NCI-H2196 (cell line): ENCODE data around the gene MBTPS1.

ENCODE experiments used
- DNase-seq: peaks from one replicate; lab custom pipeline; 2025; ENCODE audit not compliant: unreplicated experiment; lab: John Stamatoyannopoulos, UW

MBTPS1 gene

DNA sequence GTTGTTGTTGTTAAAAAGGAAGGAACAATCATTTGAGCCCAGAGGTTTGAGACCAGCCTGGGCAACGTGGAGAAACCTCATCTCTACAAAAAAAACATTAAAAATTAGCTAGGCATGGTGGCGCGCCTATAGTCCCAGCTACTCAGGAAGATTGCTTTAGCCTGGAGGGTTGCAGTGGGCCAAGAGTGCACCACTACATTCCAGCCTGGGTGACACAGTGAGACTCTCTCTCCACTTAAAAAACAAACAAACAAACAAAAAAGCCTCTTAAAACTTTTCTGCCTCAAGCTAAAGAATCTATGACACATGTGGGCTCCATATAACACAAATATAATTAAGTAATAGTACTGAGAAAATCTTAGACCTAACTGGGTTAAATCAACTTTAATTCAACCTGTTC is 12.5 kb downstream of the MBTPS1 start:
- DNase-seq: no peak

DNA sequence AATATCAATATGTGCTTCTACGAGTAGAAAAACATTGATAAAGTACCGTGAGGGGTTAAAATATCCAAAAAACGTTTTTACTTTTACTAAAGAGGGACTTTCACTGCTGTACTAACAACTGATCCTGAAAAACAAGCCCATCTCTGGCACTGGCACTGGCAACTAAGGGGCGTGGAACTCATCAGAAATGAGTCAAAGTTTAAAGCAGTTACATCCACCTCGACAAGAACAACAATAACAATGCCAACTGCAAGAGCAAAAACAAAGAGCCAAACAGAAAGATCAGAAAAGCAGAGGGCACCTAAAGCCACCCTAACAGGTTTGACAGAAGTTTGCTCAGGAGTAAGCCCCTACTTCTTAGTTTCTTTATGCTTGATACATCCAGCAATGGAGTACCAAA is 13.1 kb downstream of the MBTPS1 start:
- DNase-seq: no peak

DNA sequence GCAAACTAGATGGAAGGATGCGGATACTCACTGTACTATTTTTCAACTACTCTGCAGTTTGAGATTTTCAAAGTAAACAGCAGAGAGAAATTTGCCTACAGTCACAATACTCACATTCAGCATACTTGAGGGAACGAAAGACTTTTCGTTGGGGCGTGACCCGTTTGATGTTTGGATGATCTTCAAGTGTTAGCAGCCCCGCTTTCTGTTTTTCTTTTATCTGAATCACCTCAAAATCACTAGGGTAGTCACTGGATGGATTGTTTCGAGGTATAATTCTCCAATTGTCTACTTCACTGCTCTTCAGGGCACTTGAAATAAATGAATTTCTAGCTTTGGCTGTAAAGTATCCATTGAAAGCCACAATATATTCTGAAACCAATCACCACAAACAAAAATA is 17.8 kb downstream of the MBTPS1 start:
- DNase-seq: no peak

DNA sequence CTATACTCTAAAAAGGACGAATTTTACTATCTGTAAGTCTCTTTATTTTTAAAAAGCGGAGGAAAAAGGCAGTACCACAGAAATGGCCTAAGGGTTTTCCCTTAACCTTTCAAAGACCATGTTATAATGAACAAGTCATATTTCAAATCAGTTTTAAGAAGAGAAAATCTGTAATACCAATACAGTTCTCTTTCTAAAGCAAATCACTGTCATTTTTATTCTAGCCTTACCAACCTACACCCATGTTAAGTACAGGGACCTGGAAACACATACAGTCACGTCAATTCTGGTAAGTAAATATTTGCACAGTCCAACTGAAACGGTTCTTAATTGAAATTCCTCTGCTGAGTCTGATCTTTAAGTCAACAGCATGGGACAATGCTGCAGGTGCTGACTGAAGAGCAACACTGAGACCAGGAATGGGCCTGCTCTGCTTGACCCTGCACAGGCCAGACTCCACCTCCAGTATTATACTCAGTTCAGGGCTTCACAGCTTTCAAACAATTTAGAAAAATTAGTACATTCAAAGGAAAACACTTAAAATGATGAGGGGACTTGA is 20.2 kb downstream of the MBTPS1 start:
- DNase-seq: peak; percentile 25

DNA sequence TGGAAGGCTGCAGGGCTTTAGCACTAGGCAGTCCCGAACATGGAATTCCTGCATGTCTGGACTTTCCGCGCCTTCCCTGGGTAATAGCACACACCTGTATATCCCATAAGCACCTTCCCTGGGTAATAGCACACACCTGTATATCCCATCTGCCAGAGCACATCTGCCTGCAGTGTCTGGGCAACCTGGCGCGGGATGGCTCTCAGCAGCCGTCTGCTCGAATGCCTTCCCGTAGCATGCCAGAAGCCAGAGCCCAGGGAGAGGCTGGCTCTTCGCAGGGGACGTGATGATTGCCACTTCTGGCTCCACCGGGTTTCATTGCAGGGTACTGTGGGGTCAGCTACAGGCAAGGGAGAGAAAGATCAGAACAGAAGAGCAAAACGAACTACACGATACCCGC is 21.3 kb downstream of the MBTPS1 start:
- DNase-seq: no peak

DNA sequence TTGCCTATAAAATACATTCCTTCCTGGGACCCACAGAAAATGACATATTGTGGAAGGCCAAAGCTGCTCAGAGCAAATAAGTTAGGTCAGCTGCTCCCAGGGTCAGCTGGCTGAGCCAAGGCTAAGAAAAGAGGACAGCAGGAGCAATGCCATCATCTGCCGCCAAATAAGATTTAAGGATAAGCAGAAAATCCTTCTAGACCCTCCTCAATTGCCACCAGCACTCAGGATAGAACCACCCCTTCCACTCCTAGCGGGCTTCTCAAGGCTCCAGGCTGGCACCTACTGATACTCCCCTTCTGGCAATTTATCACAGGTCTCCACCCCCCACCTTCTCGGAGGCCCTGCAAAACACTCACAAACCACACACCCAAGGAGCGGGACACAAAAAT is 22.9 kb downstream of the MBTPS1 start:
- DNase-seq: no peak

DNA sequence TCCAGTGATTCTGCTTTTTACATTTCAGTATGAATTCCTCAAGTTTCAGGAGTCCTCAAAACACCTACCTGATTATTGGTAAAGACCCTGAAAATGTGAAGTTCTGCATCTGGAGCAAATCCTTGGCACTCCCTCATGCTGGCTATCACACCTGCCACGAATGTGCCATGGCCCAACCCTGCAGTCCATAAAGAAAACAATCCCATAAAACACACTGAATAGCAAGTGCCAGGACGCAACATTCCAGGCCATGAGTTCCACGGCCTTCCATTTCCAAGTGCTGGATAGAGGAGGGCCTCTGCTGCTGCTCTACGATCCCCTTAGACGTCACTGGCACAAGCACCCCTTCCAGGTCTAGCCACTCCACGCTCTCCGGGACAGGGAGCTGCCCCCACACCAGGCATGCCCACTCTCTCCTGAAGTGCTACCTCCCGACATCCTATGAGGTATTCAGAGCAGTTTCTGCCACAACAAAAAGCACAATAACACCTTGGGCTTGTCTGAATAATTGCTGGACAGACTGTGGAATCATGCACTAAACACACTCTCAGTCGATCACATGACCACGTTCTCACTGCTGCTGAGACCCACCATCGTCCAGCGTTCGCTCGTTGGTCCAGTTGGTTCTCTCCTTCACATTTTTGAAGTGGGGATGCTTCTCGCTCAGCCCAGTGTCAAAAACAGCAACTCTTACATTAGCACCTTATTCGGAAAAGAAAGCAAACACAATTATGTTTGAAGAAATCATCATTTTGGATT is 23.4 kb downstream of the MBTPS1 start:
- DNase-seq: no peak

DNA sequence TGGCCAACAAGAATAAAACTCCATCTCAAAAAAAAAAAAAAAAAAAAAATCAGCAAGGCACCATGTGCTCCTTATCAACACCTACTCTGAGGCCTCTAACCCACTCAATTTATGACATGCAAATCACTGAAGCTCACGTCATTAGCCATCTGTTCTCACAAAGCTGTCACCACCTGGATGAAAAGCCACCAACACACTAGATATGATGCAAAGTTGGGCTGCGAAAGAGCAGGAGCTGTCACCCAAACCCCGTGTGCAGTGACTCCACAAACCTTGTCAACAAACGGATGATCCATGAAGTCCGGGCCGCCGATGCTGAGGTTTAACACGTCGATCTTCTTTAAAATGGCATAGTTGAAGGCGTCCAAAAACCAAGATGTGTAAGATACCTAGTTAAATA is 25.3 kb downstream of the MBTPS1 start:
- no peak for DNase-seq

DNA sequence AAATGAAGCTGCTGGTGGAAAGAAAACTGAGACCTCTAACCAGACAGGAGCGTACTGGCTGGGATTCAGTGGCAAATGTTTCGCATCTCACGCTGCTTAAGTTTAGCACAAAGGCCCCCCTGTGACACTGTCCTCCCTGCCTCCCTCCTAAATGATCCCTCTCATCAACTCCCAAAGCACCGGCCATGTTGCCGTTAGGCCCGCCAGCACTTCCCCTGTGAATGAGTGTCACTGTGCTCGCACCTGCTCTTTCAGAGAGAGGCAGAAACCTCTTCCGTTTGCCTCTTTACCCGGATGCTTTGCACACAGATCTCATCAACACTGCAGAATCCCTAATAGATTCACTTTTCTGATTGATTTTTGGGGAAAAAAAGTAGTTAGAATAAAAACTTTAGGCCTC is 26.5 kb downstream of the MBTPS1 start:
- no peak for DNase-seq

DNA sequence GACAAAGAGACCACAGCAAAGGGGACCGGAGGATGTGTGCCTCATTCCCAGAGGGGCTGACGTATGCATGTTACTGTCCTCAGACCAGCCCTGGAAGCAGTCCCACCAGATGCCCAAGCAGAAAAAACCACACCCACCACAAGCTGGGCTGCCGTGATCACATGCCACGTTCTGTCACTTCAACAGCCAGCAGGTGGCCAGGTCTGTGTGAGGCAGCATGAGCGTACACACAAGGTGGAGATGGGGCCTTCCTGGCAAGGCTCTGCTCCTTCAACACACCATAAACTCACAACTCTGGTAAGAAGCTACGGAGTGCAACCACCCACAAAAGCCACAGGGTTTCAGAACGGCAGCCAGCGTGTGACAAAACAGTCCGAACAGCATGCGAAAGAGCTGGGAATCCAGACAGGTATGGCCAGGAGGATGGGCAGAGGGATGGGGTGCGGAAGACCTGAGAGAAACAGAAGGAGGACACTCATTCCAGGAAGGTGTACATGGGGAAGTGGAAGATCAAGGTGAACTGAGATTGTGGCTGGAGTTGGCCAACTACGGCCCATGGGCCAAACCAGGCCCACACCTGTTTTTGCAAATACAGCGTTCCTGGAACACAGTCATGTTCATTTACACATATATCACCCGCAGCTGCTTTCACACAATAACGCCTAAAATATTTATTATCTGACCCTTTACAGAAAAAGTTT is 27.9 kb downstream of the MBTPS1 start:
- no peak for DNase-seq

DNA sequence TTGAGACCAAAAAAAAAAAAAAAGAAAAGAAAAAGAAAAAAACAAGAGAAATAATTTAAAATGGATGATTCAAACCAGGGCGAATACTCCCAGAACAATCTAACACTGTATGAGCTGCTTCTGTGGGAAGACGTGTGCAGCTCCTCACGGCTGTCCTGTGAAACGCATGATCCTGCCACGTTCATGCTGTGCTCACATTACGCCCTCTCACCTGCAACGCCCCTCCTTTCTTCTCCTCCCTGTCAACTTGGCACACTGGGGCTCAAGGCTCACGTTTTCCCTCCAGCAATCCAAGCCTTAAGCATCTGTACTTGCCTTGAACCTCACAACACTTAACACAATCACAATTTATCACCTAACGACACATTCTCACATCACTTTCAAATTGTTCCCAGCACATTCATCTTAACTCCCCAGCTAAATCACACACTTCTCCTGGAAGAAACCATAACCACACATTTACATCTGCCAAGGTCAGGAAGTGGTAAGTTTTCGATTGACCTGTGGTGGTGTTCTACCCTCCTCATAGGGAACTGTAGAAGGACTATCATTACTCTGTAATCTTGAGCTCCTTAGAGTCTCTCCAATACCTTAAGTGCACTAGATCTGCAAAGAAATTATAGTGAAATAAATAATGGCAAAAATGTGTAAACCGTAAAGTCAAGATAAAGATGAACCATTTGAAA is 29.1 kb downstream of the MBTPS1 start:
- no peak for DNase-seq

DNA sequence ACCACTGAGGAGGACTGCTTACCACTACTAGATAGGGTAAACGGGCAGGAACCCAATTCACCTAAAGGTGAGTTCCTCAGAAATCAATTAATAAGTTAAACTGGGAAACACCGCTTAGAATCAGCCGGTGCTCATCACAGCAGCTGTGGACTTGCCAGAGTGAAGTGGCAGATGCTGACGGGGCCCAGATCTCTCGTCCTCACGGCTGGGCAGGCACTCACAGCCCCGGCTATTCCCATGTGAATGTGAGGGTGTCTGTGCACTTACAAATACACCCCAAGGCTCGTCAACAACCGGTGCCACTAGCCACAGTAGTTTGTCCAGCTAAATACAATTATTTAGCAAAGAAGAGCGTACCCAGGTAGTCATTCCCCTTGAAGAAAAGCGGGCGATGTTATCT is 29.7 kb downstream of the MBTPS1 start:
- no peak for DNase-seq

DNA sequence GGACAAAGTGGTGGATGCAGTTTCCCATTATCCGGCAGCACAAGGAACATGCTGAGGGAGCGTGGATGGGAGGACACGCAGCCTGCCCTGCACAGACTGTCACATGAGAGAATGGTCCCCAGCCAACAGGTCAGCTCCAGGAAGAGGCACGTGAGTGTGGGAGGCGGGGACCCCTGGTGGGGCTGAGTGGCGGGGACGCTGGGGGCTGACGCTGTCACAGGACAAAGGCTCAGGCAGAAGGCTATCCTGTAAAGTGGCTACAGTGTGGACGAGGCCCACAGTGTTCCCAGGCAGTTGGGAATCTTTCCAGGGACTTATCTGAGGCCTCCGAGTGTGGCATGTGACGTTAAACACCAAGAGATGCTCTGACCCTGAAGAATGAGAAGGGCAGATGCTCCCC is 30.4 kb downstream of the MBTPS1 start:
- DNase-seq: no peak

DNA sequence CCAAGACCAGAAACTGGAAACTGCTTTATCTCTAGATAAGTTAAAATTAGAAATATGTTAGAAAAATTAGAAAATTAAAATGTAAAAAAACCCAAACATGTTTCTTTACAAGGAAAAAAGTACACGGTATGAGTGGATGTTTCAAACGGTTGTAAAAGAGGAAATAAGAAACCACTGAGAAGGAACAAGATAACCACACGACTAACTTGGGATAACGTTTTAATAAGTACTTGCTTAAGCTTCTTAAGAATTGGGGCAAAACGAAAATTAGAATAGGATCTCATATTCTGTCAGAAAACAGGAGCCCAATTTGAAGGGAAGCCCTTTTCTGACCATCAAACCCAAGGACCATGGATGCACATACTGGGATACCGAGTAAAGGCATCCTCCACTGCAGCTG is 31.0 kb downstream of the MBTPS1 start:
- DNase-seq: no peak

DNA sequence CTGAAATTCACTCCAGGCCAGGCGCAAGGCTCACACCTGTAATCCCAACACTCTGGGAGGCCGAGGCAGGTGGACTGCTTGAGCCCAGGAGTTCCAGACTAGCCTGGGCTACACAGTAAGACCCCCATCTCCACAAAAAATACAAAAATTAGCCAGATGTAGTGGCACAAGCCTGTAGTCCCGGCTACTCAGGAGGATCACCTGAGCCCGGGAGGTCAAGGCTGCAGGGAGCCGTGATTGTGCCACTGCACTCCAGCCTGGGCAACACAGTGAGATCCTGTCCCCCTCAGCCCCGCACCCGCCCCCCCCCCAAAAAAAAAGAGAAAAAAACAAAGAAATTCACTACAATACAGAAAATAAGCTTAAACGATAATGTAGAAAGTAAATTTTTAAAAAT is 31.5 kb downstream of the MBTPS1 start:
- no peak for DNase-seq

DNA sequence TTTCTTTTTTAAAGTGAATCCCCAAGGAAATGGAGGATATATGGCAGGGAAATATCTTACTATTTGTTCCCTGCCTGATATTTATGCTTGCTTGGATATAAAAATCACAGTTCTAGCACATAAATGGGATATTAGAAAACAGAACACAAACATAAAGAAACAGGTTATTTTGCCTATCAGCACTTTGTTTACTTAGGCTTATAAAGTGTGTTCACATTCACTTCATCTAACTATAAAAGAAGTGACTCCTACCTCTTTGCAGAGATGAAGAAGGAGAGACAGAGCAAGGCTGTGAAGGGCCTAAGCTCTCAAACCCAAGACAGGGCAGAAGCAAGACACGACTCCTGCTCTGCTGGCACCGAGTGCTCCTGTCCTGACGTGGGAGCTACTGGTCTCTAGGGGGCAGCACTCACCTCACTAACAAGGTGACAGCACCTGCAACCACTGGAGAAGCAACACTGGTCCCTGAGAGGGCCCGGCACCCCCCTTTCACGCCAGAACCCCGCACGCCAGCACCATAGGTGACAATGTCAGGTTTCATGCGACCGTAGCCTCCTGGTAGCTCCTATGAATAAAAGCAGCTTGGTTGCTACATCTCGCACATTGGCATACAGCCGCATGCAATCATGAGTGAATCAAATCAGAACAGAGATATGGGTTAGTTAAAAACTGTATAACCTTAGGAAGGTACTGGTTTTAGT is 32.0 kb downstream of the MBTPS1 start:
- DNase-seq: peak; percentile 57

DNA sequence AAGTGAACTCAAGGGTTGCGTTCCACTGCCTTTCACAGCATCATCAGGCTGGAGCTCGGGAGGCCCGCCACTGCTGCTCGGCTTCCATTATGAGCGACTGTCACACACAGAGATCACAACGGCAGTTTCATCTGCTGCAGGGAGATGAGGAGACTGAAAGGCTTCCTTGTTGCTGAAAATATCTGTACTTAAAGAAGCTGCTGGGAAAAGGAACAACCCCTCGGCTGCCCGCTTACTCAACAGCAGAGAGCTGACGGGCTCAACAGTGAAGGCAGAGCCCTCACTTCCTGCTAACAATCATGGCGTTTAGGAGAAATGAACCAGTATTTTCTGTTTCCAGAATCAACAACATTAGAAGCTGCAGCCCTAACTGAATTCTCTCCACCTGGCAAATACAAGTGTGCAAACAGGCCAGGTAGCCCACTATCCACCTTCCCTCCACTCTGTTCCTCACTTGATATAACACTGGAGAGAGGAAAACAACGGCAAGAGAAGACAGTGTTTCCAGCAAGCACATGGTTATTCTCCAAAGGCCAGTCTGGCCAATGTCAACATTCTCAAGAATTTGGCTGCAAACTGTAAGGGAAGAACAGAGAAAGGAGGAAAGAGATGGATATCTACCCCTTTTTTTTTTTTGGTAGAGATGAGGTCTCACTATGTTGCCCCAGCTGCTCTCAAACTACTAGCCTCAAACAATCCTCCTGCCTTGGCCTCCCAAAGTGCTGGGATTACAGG is 33.7 kb downstream of the MBTPS1 start:
- DNase-seq: no peak

DNA sequence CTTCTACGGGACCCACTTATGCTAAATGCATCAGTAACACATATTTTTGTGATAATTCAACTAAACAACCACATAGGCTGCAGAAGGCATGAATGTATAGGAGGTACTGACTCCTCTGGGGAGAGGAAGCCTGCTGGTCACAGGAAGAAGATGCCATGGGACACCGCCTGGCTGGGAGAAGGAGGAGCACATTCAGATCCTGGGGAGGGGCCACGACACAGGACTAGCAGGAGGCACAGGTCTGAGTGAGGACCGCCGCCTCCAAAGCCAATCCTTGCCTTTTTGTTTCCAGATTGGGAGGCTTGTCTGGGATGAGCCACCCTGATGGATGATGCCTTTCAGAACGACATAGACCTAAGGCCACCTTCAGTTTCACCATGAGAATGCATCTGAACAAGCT is 34.6 kb downstream of the MBTPS1 start:
- DNase-seq: no peak

DNA sequence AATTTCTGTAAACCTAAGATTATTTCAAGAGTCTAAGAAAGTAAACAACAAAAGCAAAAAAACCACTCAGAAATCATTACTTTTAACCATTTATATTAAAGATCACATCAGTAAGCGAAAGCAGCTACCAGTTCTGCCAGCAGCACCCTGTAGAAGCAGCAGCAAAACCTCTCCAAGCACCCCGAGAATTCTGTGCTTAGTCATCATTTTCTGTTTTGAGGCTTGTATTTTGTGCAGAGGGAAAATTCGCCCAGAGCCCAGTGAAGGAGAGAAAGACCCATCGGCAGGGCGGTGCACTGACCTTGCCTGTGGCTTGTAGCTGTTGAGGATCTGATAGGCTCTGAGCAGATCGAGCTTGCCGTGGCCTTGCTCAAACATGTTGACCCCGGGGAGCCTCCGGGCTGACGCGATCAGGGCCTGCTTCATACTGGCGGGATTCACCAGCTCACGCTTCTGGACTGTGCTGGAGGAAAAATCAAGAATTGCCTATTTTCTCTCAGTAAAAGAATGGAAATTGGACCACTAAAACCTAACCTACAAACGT is 35.2 kb downstream of the MBTPS1 start:
- DNase-seq: no peak

DNA sequence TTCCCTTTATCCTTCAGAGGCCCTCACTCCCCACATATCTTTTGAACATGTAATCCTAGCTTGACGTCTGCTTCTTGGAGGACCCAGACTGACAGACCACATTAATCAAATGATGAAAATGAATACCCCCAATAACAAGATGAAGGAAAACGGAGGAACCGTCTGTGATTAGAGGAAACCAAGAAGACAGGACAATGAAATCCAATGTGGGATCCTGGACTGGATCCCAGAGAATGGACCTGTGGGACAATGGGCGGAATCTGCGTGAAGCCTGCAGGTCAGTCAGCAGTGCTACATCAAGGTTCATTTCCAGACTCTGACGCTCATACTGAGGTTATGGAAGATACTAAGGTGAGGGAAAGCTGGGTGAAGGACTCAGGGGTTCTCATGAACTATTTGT is 35.9 kb downstream of the MBTPS1 start:
- no peak for DNase-seq
